RWPE1 (cell line): ENCODE data around the gene FBXL3.

Experiments used
- CTCF ChIA-PET: fragments of 350-600 bp; sonication (Branson Sonifier 250); formaldehyde crosslinking; extraction: SDS; loops from one replicate; lab custom pipeline; 2021; lab: Yijun Ruan, JAX
- POLR2A ChIA-PET: fragments of 400-600 bp; formaldehyde crosslinking; extraction: SDS; loops from one replicate; lab custom pipeline; 2020; ENCODE audit warnings: antibody characterized with exemption; ENCODE audit not compliant: low non-redundant PET; lab: Yijun Ruan, JAX
- DNase-seq: peaks from one replicate; pipeline ENCODE4 v3.0.0; 2012; ENCODE audit warnings: low spot score
- H3K27ac ChIP-seq: fragments of 450-650 bp; 2 replicates; pipeline ENCODE4 v1.5.1; 2017
- CTCF ChIP-seq: fragments of 450-650 bp; conservative IDR thresholded peaks from 2 replicates; pipeline ENCODE4 v1.5.1; 2017; ENCODE audit warnings: low read depth, mild to moderate bottlenecking

Gene FBXL3

GRCh38 chr13:76973920-76974617 lies 52.9 kb downstream of the FBXL3 start:
- no peak for TF ChIP-seq CTCF
- ChIA-PET CTCF (no interaction called here), POLR2A (no interaction called here)
- no peak for DNase-seq
- H3K27ac ChIP-seq: no peak overlapping the region

- POLR2A ChIA-PET: no interaction called here
- CTCF ChIA-PET: interaction anchor here (0.7 to 1.6 kb wide), 2 partner anchors 8 to 42 kb away, joined by 3 read pairs; no protein-coding TSS in a partner anchor
- TF ChIP-seq CTCF: no peak
- no peak for DNase-seq
- H3K27ac ChIP-seq: no peak overlapping the region
These were observed 54.8 kb downstream of the FBXL3 start for GRCh38 chr13:76971851-76972829.

- POLR2A ChIA-PET: no interaction called here
- no peak for TF ChIP-seq CTCF
- H3K27ac ChIP-seq: no peak overlapping the region
- DNase-seq: no peak
- CTCF ChIA-PET: interaction anchor here (1.6 kb wide), 1 partner anchor 9 kb away, joined by 3 read pairs; no protein-coding TSS in a partner anchor
These were observed 55.7 kb downstream of the FBXL3 start for GRCh38 chr13:76971215-76971614.

- POLR2A ChIA-PET: interaction anchor here (0.6 to 0.7 kb wide), 2 partner anchors 96 to 1265 kb away, joined by 5 to 6 read pairs; no protein-coding TSS in a partner anchor
These were observed 57.2 kb downstream of the FBXL3 start for GRCh38 chr13:76969488-76970365.

GRCh38 chr13:76968041-76968440 lies 58.9 kb downstream of the FBXL3 start:
- no peak for TF ChIP-seq CTCF
- CTCF ChIA-PET: no interaction called here
- no peak overlapping the region for H3K27ac ChIP-seq
- POLR2A ChIA-PET: no interaction called here
- DNase-seq: no peak

More at GRCh38 chr13:76969488-76970365, 57.2 kb downstream of the FBXL3 start:
- CTCF ChIA-PET: interaction anchor here (1.7 to 1.8 kb wide), 2 partner anchors 10 to 66 kb away, joined by 5 to 8 read pairs; no protein-coding TSS in a partner anchor
- DNase-seq: peak; percentile 46
- no peak for TF ChIP-seq CTCF
- H3K27ac ChIP-seq: peak overlapping the region; percentile 22; the same call in 1 of the 2 replicates
